Neural cell (in vitro differentiated cells): ENCODE data around the gene BICDL1. TPM values are rescaled to one million over a fixed set of nuclear protein-coding genes. Genes with fewer than 3 reads are reported as not detected.

Experiments used
- H2AFZ ChIP-seq: fragments of 200-600, 300-800 bp; sonication (generic), shearing (Covaris generic); 2 replicates; pipeline ENCODE4 v1.6.0; 2014; ENCODE audit warnings: low read depth, mild to moderate bottlenecking, antibody characterized with exemption, low read length, moderate library complexity
- H3F3A ChIP-seq: fragments of 200-600 bp; shearing (Covaris generic); 2 replicates; pipeline ENCODE4 v1.6.1; 2016; ENCODE audit warnings: mild to moderate bottlenecking, moderate library complexity, mixed read lengths, antibody characterized with exemption, low read length; ENCODE audit not compliant: insufficient read depth, poor library complexity, severe bottlenecking
- H3K27ac ChIP-seq: fragments of 200-600, 300-800 bp; sonication (generic), shearing (Covaris generic); 2 replicates; pipeline ENCODE4 v1.5.1; 2014; ENCODE audit warnings: mild to moderate bottlenecking, low read length, moderate library complexity
- H3K27me3 ChIP-seq: fragments of 300-800, 200-600 bp; sonication (generic), shearing (Covaris generic); 2 replicates; pipeline ENCODE4 v1.6.0; 2014; ENCODE audit warnings: mild to moderate bottlenecking, low read depth, low read length, moderate library complexity; ENCODE audit not compliant: insufficient read depth
- H3K36me3 ChIP-seq: fragments of 300-800, 200-600 bp; sonication (generic), shearing (Covaris generic); 2 replicates; pipeline ENCODE4 v1.5.1; 2014; ENCODE audit warnings: mild to moderate bottlenecking, antibody characterized with exemption, low read length, moderate library complexity; ENCODE audit not compliant: insufficient read depth
- H3K4me2 ChIP-seq: fragments of 300-800, 200-600 bp; sonication (generic), shearing (Covaris generic); 2 replicates; pipeline ENCODE4 v1.6.0; 2014; ENCODE audit warnings: mild to moderate bottlenecking, low read length
- H3K4me3 ChIP-seq: fragments of 300-800, 200-600 bp; sonication (generic), shearing (Covaris generic); 2 replicates; pipeline ENCODE4 v1.5.1; 2014; ENCODE audit warnings: mild to moderate bottlenecking, low read length, moderate library complexity
- H3K79me2 ChIP-seq: fragments of 200-600 bp; shearing (Covaris generic); replicated peaks from 2 replicates; pipeline ENCODE4 v1.6.0; 2014; ENCODE audit warnings: mild to moderate bottlenecking, low read length, moderate library complexity; ENCODE audit not compliant: insufficient read depth
- H3K9ac ChIP-seq: fragments of 300-800, 200-600 bp; sonication (generic), shearing (Covaris generic); 2 replicates; pipeline ENCODE4 v1.6.1; 2016; ENCODE audit warnings: mild to moderate bottlenecking, low read length, mixed read lengths
- H3K9me2 ChIP-seq: fragments of 200-600 bp; shearing (Covaris generic); 2 replicates; pipeline ENCODE4 v1.6.1; 2016; ENCODE audit warnings: mild to moderate bottlenecking, low read length, mixed read lengths; ENCODE audit not compliant: insufficient read depth
- H3K9me3 ChIP-seq: fragments of 200-600, 300-800 bp; sonication (generic), shearing (Covaris generic); 2 replicates; pipeline ENCODE4 v1.6.1; 2016; ENCODE audit warnings: mild to moderate bottlenecking, mixed run types, low read length, moderate library complexity, mixed read lengths
- H4K20me1 ChIP-seq: fragments of 200-600 bp; shearing (Covaris generic); 2 replicates; pipeline ENCODE4 v1.6.1; 2016; ENCODE audit warnings: mild to moderate bottlenecking, mixed run types; ENCODE audit not compliant: insufficient read depth
- EP300 ChIP-seq: fragments of 450-650 bp; conservative IDR thresholded peaks from 2 replicates; pipeline ENCODE4 v1.6.1; 2014; ENCODE audit warnings: antibody characterized with exemption, mild to moderate bottlenecking, moderate library complexity; ENCODE audit not compliant: poor library complexity, severe bottlenecking
- EZH2 ChIP-seq: fragments of 200-600, 300-800 bp; shearing (Covaris generic), sonication (generic); IDR thresholded peaks from 2 replicates; pipeline ENCODE4 v1.6.1; 2014; ENCODE audit warnings: antibody characterized with exemption, low read length, borderline replicate concordance, mild to moderate bottlenecking; ENCODE audit not compliant: insufficient read depth, poor library complexity, severe bottlenecking
- MXI1 ChIP-seq: fragments of 450-650 bp; conservative IDR thresholded peaks from 2 replicates; pipeline ENCODE4 v1.6.1; 2014; ENCODE audit warnings: antibody characterized with exemption, mild to moderate bottlenecking; ENCODE audit not compliant: poor library complexity, severe bottlenecking
- POLR2AphosphoS5 ChIP-seq: IDR thresholded peaks from 2 replicates; pipeline ENCODE4 v1.6.1; 2012
- RAD21 ChIP-seq: fragments of 450-650 bp; conservative IDR thresholded peaks from 2 replicates; pipeline ENCODE4 v1.6.1; 2014; ENCODE audit warnings: antibody characterized with exemption, mild to moderate bottlenecking, moderate library complexity
- SMC3 ChIP-seq: fragments of 450-650 bp; conservative IDR thresholded peaks from 2 replicates; pipeline ENCODE4 v1.6.1; 2014; ENCODE audit warnings: antibody characterized with exemption, mild to moderate bottlenecking, moderate library complexity; ENCODE audit not compliant: poor library complexity
- TAF1 ChIP-seq: IDR thresholded peaks from 2 replicates; pipeline ENCODE4 v1.6.1; 2012; ENCODE audit warnings: low read depth
- polyA plus RNA-seq: library from polyadenylated mRNA; depleted of rRNA; stranded (reverse); fragments of >200 nt; gene quantifications from 2 replicates; pipeline ENCODE4 v1.2.3, GENCODE V29; 2014
- TF ChIP-seq, protein P1 (sequence below): fragments of 450-650 bp; IDR thresholded peaks from 2 replicates; pipeline ENCODE4 v1.5.1; 2014; ENCODE audit warnings: antibody characterized with exemption, mild to moderate bottlenecking, moderate library complexity; ENCODE audit not compliant: poor library complexity, severe bottlenecking
- TF ChIP-seq, protein P2 (sequence below): IDR thresholded peaks from 2 replicates; pipeline ENCODE4 v1.6.1; 2012; ENCODE audit warnings: borderline replicate concordance

Gene BICDL1
- polyA plus RNA-seq, 1 donor from 2014 or later, result 136 TPM

DNA sequence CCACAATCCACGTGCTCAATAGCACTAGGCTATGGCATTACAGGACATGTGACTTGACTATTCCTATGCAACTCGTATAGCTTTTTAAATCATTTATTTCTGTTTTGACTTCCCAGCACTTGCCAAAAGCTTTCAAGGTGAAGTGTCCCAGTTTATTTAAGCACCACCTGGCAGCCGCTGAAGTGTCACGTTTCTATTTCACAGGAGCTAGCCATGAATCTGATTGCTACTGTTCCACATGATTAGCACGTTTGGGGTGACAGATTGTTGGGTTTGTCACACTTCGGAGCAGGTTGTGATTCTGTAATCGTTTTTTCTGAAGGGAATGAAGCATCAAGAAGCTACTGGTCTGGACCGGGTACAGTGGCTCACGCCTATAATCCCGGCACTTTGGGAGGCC is 39.9 kb upstream of the BICDL1 start:
- H3K27me3 ChIP-seq, result no peaks in the 10 kb centered on the region
- H3K4me3 ChIP-seq, result no peak overlapping the region
- H3F3A ChIP-seq, result no peaks in the 10 kb centered on the region
- no peak overlapping the region for H3K27ac ChIP-seq
- no peak overlapping the region for H3K4me2 ChIP-seq
- H3K79me2 ChIP-seq, result no peaks in the 10 kb centered on the region
- H3K9me3 ChIP-seq, result no peaks in the 10 kb centered on the region
- no peaks in the 10 kb centered on the region for H3K9me2 ChIP-seq
- no peaks in the 10 kb centered on the region for H3K36me3 ChIP-seq
- H3K9ac ChIP-seq, result no peak overlapping the region
- TF ChIP-seq POLR2AphosphoS5, result peak; percentile 28
- TF ChIP-seq EZH2, result no peak
- H2AFZ ChIP-seq, result no peak overlapping the region
- H4K20me1 ChIP-seq, result no peaks in the 10 kb centered on the region

DNA sequence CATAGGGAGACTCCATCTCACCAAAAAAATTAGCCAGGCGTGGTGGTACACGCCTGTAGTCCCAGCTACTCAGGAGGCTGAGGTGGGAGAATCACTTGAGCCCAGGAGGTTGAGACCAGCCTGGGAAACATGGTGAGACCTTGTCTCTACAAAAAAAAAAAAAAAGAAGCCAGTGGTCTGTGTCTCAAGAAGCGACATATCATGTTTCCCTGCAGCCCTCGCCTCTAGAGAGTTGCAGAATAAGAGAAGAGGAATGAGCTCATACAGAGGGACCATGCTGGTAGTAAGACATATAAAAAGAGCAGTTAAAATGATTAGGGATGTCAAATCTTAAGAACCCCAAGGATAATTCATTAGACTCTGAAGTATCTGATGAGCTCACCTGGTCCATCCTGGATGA is 39.4 kb upstream of the BICDL1 start:
- Histone ChIP-seq H3K9me3 (no peaks in the 10 kb centered on the region), H4K20me1 (no peaks in the 10 kb centered on the region), H3K9me2 (no peaks in the 10 kb centered on the region), H3K9ac (no peak overlapping the region), H3F3A (no peaks in the 10 kb centered on the region), H3K36me3 (no peaks in the 10 kb centered on the region), H3K27me3 (no peaks in the 10 kb centered on the region), H3K27ac (no peak overlapping the region), H2AFZ (no peak overlapping the region), H3K4me2 (no peak overlapping the region), H3K4me3 (no peak overlapping the region), H3K79me2 (no peaks in the 10 kb centered on the region)
- TF ChIP-seq EP300 (no peak), TAF1 (no peak)

DNA sequence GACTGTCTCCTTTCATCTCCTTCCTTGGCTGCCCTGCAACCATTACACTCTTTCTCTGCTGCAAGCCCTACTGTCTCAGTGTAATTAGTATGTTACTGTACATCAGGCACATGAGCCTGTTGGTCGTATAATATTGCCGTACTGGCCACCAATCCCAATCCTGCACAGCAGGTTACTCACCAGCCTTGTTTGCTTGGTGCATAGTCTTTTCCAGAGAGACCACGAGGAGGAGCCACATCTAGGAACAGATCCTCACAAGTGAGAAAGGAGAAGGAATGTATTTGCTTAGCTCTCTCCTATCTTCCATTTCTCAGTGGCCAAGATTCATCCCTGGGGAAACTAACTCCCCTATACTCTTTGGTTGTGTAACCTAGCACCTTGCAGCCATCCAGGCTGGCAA is 33.0 kb upstream of the BICDL1 start:
- H3K79me2 ChIP-seq, result no peaks in the 10 kb centered on the region
- H3K27ac ChIP-seq, result no peak overlapping the region
- peaks cover 3% of the 10 kb centered on the region for H3K9me3 ChIP-seq
- no peaks in the 10 kb centered on the region for H3K9me2 ChIP-seq
- H3K4me3 ChIP-seq, result no peak overlapping the region
- H3K27me3 ChIP-seq, result no peaks in the 10 kb centered on the region
- TF ChIP-seq, protein P1, sequence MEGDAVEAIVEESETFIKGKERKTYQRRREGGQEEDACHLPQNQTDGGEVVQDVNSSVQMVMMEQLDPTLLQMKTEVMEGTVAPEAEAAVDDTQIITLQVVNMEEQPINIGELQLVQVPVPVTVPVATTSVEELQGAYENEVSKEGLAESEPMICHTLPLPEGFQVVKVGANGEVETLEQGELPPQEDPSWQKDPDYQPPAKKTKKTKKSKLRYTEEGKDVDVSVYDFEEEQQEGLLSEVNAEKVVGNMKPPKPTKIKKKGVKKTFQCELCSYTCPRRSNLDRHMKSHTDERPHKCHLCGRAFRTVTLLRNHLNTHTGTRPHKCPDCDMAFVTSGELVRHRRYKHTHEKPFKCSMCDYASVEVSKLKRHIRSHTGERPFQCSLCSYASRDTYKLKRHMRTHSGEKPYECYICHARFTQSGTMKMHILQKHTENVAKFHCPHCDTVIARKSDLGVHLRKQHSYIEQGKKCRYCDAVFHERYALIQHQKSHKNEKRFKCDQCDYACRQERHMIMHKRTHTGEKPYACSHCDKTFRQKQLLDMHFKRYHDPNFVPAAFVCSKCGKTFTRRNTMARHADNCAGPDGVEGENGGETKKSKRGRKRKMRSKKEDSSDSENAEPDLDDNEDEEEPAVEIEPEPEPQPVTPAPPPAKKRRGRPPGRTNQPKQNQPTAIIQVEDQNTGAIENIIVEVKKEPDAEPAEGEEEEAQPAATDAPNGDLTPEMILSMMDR, result no peak
- TF ChIP-seq TAF1 (no peak), RAD21 (no peak), POLR2AphosphoS5 (no peak), MXI1 (no peak), SMC3 (no peak), EZH2 (no peak), EP300 (no peak)
- TF ChIP-seq, protein P2, sequence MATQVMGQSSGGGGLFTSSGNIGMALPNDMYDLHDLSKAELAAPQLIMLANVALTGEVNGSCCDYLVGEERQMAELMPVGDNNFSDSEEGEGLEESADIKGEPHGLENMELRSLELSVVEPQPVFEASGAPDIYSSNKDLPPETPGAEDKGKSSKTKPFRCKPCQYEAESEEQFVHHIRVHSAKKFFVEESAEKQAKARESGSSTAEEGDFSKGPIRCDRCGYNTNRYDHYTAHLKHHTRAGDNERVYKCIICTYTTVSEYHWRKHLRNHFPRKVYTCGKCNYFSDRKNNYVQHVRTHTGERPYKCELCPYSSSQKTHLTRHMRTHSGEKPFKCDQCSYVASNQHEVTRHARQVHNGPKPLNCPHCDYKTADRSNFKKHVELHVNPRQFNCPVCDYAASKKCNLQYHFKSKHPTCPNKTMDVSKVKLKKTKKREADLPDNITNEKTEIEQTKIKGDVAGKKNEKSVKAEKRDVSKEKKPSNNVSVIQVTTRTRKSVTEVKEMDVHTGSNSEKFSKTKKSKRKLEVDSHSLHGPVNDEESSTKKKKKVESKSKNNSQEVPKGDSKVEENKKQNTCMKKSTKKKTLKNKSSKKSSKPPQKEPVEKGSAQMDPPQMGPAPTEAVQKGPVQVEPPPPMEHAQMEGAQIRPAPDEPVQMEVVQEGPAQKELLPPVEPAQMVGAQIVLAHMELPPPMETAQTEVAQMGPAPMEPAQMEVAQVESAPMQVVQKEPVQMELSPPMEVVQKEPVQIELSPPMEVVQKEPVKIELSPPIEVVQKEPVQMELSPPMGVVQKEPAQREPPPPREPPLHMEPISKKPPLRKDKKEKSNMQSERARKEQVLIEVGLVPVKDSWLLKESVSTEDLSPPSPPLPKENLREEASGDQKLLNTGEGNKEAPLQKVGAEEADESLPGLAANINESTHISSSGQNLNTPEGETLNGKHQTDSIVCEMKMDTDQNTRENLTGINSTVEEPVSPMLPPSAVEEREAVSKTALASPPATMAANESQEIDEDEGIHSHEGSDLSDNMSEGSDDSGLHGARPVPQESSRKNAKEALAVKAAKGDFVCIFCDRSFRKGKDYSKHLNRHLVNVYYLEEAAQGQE, result no peak
- H4K20me1 ChIP-seq, result no peaks in the 10 kb centered on the region
- H3K36me3 ChIP-seq, result no peaks in the 10 kb centered on the region
- H3F3A ChIP-seq, result no peaks in the 10 kb centered on the region
- H3K4me2 ChIP-seq, result no peak overlapping the region
- H2AFZ ChIP-seq, result no peak overlapping the region
- no peak overlapping the region for H3K9ac ChIP-seq
